ENCODE measurements around the gene FBXO24.

FBXO24 gene

DNA sequence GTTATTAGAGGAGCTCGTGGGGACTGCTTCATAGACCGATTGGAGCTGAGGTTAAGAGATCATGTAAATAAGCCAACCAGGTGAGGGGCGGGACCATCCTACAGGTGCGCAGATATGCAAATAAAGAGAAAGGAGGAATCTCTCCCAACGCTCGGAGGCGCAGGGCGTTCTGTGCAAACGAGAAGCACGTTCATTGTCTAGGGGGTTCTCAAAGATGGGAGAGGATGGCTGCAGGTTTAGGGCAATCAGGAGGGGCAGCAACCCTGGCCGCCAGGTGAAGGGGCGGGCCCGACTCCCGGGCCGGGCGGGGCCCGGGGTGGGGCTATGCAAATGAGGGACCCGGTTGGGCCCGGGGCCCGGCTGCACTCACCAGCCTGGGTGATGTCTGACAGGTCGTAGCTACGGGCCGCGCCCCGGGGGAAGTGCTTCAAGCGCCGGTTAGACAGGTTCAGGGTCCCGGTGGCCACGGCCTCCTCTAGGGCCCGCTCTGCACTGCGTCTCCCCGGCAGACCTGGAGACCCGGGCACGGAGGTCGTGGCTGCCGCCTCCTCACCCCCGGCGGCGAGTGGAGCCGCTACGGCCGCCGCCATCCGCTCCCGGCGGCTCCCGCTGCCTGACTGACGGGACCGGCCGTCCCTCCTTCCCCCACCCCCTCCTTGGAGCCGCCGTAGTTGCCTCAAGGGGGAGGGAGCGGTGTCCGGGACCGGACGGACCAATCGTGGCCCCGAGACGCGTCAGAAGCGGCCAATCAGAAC, 440 bp upstream of the FBXO24 start, which contains the start of gene LRCH4:
Gene LRCH4 (minus strand): TSS at position 619 of the 755 bp plus-strand sequence. CDS start 29 bp downstream, at position 590.
- peak in 1 of 10 donors; percentile 38 for DNase-seq
- intact Hi-C loops (cut with DNase I) = loop anchor here (5.0 kb wide), 2 partner anchors 87 to 107 kb away; partner anchors contain the start of genes GIGYF1 and GNB2

DNA sequence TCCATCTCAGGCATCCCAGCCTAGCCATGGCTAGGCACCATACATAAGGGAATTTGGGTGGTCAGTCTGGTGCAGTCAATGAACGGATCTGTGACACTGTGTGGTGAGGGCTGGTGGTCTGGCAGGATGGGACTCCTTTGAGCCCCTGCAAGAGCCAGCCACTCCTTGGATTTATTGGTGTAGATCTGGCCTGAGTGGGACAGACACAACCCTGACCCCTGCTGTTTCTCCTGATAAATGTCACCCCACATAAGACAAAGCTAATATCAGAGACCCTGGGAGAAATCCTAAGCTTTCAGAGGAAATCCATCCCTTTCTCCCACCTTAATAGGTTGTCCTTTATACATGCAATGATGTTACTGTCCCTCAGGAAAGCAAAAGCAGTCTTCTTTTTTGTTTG, 2.3 kb downstream of the FBXO24 start:
- intact Hi-C loops (cut with DNase I) = loop anchor here (5.0 kb wide), 2 partner anchors 84 to 104 kb away; partner anchors contain the start of genes GIGYF1 and GNB2
- peak in 1 of 10 donors; percentile 42 for DNase-seq

DNA sequence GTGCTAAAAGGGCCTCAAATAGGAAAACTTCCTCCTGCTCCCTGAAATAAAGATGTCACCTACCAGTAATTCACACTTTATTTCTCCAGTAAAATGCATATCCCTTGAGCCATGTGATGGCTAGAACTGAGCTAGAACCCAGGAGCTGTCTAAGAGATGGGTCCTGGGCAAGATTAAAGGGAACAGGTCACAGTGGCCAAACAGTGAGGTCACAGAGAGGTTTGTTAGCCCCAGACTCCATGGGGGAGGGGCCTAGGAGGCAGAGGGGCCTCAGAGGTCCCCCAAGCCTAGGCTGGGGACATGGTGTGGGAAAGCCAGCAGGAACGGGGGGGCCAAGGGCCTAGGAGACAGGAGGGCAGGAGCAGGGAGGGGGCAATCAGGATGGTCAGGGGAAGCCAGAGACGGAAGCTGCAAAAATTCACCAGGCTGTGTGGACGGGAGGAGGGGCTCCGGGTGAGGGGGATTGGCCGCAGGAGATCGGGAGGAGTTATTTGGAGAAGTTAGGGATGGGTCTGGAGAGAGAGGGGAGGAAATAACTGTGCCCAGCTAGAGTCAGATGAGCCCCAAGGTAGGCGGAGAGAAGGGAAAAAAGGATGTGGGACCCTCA, 3.3 kb downstream of the FBXO24 start:
- no peak for DNase-seq
- intact Hi-C loops (cut with DNase I) = loop anchor here (5.0 kb wide), 2 partner anchors 83 to 103 kb away; partner anchors contain the start of genes GIGYF1 and GNB2

DNA sequence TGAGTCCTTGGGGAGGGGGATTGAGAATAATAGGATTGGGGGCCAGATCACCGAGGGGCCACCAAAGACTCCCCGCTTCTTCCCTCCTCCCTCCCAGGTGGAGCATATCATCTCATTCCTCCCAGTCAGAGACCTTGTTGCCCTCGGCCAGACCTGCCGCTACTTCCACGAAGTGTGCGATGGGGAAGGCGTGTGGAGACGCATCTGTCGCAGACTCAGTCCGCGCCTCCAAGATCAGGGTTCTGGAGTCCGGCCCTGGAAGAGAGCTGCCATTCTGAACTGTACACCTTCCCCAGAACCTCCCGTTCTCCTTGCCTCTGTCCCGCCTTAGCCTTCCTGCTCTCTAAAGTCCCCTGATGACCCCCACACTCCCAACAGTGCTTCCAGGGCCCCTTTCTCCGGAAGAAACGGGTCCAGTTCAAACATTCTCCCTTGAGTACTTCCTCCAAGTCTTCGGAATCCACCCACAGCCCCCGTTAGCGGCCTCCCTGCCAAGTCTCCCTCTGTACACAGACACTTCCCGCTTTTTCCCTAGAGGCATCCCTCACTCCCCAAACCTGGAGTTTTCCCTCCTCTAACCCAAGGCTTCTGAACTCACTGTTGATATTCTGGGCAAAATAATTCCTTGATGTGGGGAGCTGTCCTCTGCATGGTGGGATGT, 4.1 kb downstream of the FBXO24 start:
- intact Hi-C loops (cut with DNase I) = no loop called here
- DNase-seq = peak in 1 of 10 donors; percentile 50

DNA sequence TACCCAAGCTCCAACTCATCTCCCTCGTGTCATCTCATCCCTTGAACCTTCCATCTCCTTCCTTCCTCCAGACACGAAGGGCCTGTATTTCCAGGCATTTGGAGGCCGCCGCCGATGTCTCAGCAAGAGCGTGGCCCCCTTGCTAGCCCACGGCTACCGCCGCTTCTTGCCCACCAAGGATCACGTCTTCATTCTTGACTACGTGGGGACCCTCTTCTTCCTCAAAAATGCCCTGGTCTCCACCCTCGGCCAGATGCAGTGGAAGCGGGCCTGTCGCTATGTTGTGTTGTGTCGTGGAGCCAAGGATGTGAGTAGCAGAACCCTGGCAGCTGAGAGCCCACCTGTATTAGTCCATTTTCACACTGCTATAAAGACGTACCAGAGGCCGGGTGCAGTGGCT, 5.5 kb downstream of the FBXO24 start:
- peak in 1 of 10 donors; percentile 61 for DNase-seq
- intact Hi-C loops (cut with DNase I) = no loop called here

DNA sequence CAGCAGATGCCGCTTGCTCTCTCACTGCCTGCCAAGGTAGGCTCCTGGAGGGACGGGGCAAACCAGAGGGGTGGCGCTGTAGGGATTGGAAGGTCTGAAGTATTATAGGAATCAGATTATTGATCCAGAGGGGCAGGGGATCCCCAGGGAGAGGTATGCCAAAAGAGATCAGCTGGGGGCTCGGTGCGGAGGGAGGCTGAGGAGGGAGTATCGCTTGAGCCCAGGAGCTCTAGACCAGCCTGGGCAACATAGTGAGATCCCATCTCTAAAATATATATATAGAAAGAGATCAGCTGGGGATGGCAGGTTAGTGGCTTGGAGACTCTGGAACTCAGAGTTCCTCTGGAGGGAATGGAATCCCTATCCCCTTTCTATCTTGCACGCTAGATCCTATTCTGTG, 9.1 kb downstream of the FBXO24 start:
- DNase-seq = no peak
- intact Hi-C loops (cut with DNase I) = no loop called here

DNA sequence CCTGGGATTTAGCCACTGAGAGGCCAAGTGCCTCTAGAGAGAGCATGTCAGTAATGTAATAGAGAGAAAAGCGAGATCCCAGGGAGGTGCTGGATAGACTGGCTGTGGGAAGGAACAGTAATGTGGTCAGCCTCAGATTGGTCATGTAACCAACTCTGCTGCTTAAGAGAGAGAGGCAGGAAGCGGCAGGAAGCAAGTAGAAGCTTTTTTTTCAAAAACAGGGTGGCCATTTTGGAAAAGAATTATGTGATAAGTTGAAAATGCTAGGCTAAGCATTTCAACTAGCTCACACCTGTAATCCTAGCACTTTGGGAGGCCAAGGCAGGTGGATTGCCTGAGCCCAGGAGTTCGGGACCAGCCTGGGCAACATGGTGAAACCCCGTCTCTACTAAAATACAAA, 12.3 kb downstream of the FBXO24 start:
- intact Hi-C loops (cut with DNase I) = no loop called here
- no peak for DNase-seq

DNA sequence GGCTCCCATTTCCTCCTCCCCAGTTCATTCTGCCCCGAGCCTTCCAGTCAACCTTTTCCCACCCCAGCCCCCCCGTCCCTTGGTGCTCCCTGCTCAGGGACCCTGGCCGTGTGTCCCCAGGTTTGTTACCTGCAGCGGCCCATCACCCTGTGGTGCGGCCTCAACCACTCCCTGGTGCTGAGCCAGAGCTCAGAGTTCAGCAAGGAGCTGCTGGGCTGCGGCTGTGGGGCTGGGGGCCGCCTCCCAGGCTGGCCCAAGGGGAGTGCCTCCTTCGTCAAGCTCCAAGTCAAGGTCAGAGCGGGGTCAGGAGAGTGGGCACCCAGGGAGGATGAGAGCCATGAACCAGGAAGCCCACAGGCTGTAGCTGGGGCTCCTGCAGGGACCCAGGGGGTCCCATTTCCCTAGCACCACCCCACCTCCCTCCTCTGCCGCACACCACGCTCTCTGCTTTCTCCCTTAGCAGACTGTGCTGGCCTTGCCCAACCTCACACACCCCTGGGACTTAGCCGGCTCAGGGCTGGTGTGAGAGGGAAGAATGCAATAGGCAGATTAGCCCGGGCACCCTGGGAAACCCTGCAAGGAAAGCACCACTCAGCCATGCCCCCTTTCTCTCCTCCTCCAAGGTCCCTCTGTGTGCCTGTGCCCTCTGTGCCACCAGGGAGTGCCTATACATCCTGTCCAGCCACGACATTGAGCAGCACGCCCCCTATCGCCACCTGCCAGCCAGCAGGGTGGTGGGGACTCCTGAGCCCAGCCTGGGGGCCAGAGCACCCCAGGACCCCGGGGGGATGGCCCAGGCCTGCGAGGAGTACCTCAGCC, 14.0 kb downstream of the FBXO24 start:
- intact Hi-C loops (cut with DNase I) = no loop called here
- DNase-seq = no peak

DNA sequence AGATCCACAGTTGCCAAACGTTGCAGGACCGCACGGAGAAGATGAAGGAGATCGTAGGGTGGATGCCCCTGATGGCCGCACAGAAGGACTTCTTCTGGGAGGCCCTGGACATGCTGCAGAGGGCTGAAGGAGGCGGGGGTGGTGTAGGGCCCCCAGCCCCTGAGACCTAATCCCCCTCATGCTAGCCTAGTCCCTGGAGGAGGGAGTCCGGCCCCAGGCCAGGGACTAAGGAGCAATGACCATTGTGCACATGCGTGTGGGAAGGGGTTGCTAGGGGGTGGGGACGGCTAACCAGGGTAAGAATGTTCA, 14.6 kb downstream of the FBXO24 start:
- intact Hi-C loops (cut with DNase I) = no loop called here
- no peak for DNase-seq

DNA sequence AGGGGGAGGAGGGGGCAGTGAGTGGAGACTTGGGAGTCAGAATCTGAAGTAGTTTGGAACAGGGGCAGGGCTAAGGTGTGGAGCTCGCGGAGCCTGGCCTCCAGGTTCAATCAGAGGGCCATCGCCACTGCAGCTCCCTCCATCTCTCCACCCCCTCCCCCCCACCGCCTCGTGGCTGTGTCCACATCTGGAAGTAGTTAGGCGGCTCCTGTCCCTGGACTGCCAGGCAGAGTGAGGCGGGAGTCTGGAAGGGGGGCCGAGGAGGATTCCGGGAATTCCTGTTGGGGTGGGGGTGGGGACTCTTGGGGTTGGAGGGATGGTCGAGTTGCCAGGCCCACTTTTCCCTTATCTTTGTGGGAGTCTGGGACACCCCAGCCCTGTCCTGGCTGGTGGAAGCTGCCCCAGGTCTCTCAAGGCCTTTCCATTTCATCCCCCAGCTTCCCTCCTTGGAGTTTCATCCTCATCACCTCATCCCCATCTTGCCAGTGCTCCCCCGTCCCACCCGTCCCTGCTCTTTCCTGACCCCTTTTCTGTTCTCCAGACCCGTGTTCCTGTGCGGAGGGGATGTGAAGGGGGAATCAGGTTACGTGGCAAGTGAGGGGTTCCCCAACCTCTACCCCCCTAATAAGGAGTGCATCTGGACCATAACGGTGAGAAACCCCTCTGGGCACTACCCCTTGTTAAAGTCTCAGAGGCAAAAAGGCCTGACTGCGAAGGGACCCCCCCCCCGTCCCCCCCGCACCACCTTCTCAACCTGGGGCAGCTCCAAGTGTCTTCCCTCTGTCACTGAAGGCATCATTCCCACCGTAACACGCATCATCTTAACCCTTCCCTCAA, 17.0 kb downstream of the FBXO24 start:
- intact Hi-C loops (cut with DNase I) = no loop called here
- no peak for DNase-seq

DNA sequence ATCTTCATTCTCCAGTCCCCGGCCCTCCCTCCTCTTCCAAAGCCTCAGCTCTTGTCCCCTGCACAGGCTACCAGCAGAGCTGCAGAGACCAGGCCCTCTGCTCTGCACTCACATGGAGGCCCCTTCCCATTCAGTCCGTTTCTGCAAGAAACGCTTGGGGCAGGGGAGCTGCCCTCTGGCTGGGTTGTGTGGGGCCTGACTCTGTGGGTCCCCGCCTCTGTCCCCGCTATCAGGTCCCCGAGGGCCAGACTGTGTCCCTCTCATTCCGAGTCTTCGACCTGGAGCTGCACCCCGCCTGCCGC, 17.5 kb downstream of the FBXO24 start:
- DNase-seq = no peak
- intact Hi-C loops (cut with DNase I) = no loop called here

DNA sequence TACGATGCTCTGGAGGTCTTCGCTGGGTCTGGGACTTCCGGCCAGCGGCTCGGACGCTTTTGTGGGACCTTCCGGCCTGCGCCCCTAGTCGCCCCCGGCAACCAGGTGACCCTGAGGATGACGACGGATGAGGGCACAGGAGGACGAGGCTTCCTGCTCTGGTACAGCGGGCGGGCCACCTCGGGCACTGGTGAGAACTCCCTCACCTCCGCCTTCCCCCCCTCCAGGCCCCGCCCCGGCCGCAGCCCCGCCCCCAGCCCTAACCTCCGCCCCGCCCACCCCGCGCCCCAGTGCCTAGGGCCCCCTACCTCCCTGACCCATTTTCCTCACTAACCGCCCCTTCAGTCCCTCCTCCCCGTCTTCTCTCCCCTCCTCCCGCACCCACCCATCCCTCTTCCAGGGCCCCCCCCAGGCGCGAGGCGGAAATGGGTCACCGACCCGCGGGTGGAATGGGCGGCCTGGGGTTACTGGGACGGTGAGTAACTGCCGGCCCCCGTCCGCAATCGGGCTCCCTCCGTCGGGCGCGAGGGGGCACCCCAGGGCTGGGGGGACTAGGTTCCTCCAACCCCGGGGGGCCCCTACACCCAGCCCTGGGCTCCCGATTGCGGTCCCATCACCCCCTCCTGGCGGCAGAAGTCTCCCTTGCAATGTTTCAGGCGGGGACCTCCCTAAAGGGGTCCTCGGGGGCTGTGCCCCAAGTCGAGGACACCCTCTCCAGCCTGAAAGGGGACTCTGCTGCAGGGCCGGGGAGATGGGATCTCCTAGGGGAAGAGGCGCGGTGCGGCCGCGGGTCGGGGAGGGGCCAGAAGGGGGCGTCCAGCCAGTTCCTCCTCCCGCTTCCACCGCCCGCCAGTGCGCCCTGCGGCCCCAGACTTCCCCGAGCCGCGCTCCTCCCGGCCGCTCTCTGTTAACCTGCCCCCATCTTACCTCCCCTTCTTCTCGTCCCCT, 18.2 kb downstream of the FBXO24 start:
- DNase-seq = peak in 5 of 10 donors; percentile 37 to 87 (median 58)
- intact Hi-C loops (cut with DNase I) = no loop called here

DNA sequence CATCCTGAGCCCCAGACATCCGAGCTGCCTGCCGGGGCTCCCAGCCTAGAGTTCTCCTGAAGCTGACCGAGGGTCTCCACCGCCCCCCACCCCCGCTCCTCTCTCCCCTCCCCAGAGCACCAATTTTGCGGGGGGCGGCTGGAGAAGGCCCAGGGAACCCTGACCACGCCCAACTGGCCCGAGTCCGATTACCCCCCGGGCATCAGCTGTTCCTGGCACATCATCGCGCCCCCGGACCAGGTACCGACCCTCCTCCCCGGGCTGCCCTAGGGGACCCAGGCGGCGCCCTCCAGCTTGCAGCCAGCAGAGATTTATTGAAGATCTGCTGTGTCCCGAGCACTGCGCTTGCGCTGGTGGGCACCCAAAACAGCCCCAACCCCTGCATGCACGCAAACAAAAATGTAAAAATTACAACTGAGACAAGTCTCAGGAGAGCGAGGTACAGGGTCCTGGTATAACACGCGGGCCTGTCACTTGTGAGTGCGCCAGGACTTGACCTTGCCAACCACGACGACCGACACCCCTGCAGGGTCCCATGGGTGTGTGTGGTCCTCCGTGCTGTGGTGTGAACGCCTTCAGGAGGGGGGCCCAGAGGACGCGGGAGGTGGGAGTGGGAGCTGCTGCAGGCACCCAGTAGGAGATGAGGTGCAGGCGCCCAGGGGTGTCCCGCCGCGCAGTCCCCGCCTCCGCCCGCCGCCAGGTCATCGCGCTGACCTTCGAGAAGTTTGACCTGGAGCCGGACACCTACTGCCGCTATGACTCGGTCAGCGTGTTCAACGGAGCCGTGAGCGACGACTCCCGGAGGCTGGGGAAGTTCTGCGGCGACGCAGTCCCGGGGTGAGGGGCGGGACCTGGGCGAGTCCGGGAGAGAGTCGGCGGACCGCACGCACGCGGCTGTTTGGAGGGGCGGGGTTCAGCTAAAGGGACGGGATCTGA, 19.1 kb downstream of the FBXO24 start:
- DNase-seq = peak in 1 of 10 donors; percentile 85
- intact Hi-C loops (cut with DNase I) = no loop called here

DNA sequence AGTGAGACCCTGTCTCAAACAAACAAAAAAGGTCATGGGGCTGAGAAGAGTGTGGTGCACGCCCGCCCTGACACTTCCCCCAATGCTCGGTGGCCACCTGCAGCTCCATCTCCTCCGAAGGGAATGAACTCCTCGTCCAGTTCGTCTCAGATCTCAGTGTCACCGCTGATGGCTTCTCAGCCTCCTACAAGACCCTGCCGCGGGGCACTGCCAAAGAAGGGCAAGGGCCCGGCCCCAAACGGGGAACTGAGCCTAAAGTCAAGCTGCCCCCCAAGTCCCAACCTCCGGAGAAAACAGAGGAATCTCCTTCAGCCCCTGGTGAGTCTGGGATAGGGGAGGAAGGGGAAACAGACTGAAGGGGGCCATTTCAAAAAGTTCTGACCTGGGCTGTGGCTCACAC, 20.2 kb downstream of the FBXO24 start:
- no peak for DNase-seq
- intact Hi-C loops (cut with DNase I) = no loop called here

DNA sequence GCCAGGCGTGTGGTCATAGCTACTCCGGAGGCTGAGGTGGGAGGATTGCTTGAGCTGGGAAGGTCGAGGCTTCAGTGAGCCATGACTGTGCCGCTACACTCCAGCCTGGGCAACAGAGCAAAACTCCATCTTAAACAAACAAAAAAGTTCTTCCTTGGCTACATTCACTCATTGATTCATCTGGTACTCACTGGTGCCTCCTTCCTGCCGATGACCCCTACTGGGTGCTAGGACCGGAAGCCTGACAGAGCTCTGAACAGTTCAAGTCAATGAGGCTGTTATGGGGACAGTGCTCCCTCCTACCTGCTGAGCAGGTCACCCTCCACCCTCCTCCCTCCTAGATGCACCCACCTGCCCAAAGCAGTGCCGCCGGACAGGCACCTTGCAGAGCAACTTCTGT, 21.0 kb downstream of the FBXO24 start:
- intact Hi-C loops (cut with DNase I) = no loop called here
- DNase-seq = no peak

DNA sequence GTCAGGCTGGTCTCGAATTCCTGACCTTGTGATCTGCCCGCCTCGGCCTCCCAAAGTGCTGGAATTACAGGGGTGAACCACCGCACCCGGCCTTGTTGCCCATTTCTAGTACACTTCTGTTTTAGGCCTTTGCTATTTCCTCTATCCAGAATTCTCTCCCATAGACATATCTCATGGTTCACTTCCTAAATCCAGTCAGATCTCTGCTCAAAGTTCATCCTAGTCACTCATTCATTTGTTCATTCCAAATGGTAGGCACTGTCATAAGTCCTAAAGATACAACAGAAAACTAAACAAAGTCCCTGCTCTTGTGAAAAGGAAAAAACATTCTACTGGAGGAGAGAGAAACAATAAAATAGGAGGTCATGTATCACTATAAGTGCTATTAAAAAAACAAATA, 23.8 kb downstream of the FBXO24 start:
- no peak for DNase-seq
- intact Hi-C loops (cut with DNase I) = loop anchor here (5.0 kb wide), 1 partner anchor 62 kb away; the partner anchor contains the start of gene GNB2

DNA sequence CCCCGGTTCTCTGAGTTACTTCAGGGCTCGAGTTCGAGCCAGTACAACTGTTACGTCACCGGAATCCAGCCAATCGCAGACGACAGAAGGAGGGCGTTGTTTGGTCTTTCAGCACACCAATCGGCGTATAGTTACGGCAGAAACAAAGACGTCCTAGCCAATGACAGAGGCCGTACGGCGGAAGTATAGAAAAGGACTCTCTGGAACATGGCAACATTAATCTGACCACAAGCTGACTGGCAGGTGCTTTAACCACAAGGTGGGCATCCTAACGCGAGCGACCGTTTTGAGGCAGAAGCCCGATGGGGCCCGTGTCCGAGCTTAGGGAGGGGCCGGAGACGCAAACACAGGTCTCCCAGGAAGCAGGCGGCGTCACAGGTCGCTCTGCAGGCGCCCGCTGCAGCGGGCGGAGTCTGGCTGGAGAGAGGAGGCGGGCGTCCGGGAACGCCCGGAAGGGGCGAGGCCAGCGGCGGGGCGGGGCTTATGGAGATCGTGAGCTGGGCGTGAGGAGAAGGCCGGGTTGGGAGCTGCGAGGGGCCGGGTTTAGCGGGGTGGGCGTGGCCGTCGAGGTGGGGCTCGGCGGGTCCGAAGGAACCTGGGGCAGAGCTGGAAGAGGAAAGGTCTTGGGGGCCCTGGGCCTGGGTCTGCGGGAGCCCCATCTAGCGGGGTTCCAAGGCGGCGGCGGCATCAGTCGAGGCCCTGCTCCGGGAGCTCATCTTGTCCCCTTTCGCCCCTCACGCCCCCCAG, 26.0 kb downstream of the FBXO24 start, which contains the start of gene MOSPD3:
Gene MOSPD3 (plus strand): TSS at position 558 of the 747 bp plus-strand sequence. CDS start 252 bp downstream, outside the sequence.
- peak; percentile 97 to 100 (median 98) for DNase-seq
- intact Hi-C loops (cut with DNase I) = loop anchor here (5.0 kb wide), 1 partner anchor 60 kb away; the partner anchor contains the start of gene GNB2

All from posterior cingulate gyrus (tissue), 11 donors.